ENCODE measurements around the gene OR56B4.

GRCh38 chr11:6111673-6112072, 4.2 kb downstream of the OR56B4 start:
- no peak for TF ChIP-seq RAD21 (IDR thresholded peaks at IDR 0.05; ENCODE audit: low read depth)
- TF ChIP-seq MAX (IDR thresholded peaks at IDR 0.05), result no peak
- no peak for TF ChIP-seq EP300 (IDR thresholded peaks at IDR 0.05; ENCODE audit: borderline replicate concordance)
- no peak for TF ChIP-seq REST (IDR thresholded peaks at IDR 0.05; ENCODE audit: low read depth)
